ENCODE measurements around the gene QSER1. TPM values are rescaled to one million over a fixed set of nuclear protein-coding genes. Genes with fewer than 3 reads are reported as not detected.

QSER1 gene
- total and polyA plus RNA-seq, 4 donors, result 2.4 to 12.6 (median 7.1) TPM

DNA sequence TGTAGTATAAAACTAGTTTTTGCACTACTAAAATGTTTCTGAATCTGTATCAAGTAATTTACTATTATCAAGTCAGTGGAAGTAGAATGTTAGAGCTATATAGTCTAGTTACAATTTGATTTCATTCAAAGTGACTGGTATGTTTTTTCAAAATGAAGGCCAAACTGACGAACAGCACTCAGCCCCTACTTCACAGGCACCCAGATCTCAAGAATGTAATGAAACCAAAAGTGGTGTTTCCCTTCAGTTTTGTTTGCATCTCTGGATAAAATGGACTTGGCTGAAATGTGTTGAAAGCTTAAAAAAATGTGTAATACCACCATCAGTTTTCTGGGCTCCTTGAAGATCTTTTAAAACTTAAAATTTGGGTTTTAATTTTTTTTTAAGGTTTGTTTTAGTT is 46.4 kb downstream of the QSER1 start:
- Histone ChIP-seq H3K27me3 (ENCODE audit: control insufficient read depth in 4 of 4, insufficient read depth in 4 of 4, low read length in 3 of 4) (no peaks in the 10 kb centered on the region), H3K9ac (ENCODE audit: low read depth in 1 of 2, low read length in 2 of 2) (no peak overlapping the region), H3K36me3 (ENCODE audit: control insufficient read depth in 4 of 4, insufficient read depth in 3 of 4, low read depth in 1 of 4, low read length in 3 of 4) (peaks cover 0 to 3% (median under 1%) of the 10 kb centered on the region in 4 donors), H3K27ac (ENCODE audit: low read depth in 1 of 2, low read length in 2 of 2) (no peak overlapping the region), H3K4me1 (ENCODE audit: control insufficient read depth in 4 of 4, insufficient read depth in 4 of 4, low read length in 3 of 4) (no peaks in the 10 kb centered on the region), H3K4me3 (ENCODE audit: low read depth in 1 of 3, low read length in 3 of 3) (no peak overlapping the region), H3K9me3 (ENCODE audit: control insufficient read depth in 4 of 4, low read length in 3 of 4) (no peaks in the 10 kb centered on the region)
- no peak for TF ChIP-seq RAD21 (IDR thresholded peaks at IDR 0.05)
- no peak for TF ChIP-seq GABPA (IDR thresholded peaks at IDR 0.05 in 1 of 2, conservative IDR thresholded peaks at IDR 0.05 in 1 of 2)
- TF ChIP-seq HNF4G (IDR thresholded peaks at IDR 0.05), result no peak
- TF ChIP-seq ZBTB33 (IDR thresholded peaks at IDR 0.05), result no peak
- no peak for TF ChIP-seq FOXA2 (IDR thresholded peaks at IDR 0.05)
- no peak for TF ChIP-seq SP1 (IDR thresholded peaks at IDR 0.05)
- no peak for TF ChIP-seq EGR1 (IDR thresholded peaks at IDR 0.05; ENCODE audit: low read depth in 2 of 2)
- TF ChIP-seq JUND (IDR thresholded peaks at IDR 0.05), result no peak
- TF ChIP-seq FOXA1 (IDR thresholded peaks at IDR 0.05), result no peak
- TF ChIP-seq TAF1 (conservative IDR thresholded peaks at IDR 0.05), result no peak
- TF ChIP-seq YY1 (IDR thresholded peaks at IDR 0.05), result no peak
- no peak for TF ChIP-seq NR2F2 (IDR thresholded peaks at IDR 0.05)
- no peak for TF ChIP-seq HNF4A (conservative IDR thresholded peaks at IDR 0.05)
- TF ChIP-seq RXRA (IDR thresholded peaks at IDR 0.05), result no peak
- TF ChIP-seq CTCF (IDR thresholded peaks at IDR 0.05; ENCODE audit: low read depth, low read length, missing input control), result no peak
- TF ChIP-seq MAX (IDR thresholded peaks at IDR 0.05), result no peak
- TF ChIP-seq, protein P1, sequence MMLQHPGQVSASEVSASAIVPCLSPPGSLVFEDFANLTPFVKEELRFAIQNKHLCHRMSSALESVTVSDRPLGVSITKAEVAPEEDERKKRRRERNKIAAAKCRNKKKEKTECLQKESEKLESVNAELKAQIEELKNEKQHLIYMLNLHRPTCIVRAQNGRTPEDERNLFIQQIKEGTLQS (IDR thresholded peaks at IDR 0.05), result no peak
- DNase-seq (ENCODE audit: low spot score), result no peak
- 82% methylated on average over 1 of the region's 1 CpG for WGBS

- TF ChIP-seq RXRA (IDR thresholded peaks at IDR 0.05), result no peak
- no peak for TF ChIP-seq SP1 (IDR thresholded peaks at IDR 0.05)
- TF ChIP-seq EGR1 (IDR thresholded peaks at IDR 0.05; ENCODE audit: low read depth in 2 of 2), result no peak
- TF ChIP-seq TAF1 (conservative IDR thresholded peaks at IDR 0.05), result no peak
- no peaks in the 10 kb centered on the region for H3K27me3 ChIP-seq (ENCODE audit: control insufficient read depth in 4 of 4, insufficient read depth in 4 of 4, low read length in 3 of 4)
- no peak overlapping the region for H3K4me3 ChIP-seq (ENCODE audit: low read depth in 1 of 3, low read length in 3 of 3)
- H3K27ac ChIP-seq (ENCODE audit: low read depth in 1 of 2, low read length in 2 of 2), result no peak overlapping the region
- no peaks in the 10 kb centered on the region for H3K4me1 ChIP-seq (ENCODE audit: control insufficient read depth in 4 of 4, insufficient read depth in 4 of 4, low read length in 3 of 4)
- no peak for DNase-seq (ENCODE audit: low spot score)
- no peak overlapping the region for H3K9ac ChIP-seq (ENCODE audit: low read depth in 1 of 2, low read length in 2 of 2)
- no peaks in the 10 kb centered on the region for H3K9me3 ChIP-seq (ENCODE audit: control insufficient read depth in 4 of 4, low read length in 3 of 4)
- H3K36me3 ChIP-seq (ENCODE audit: control insufficient read depth in 4 of 4, insufficient read depth in 3 of 4, low read depth in 1 of 4, low read length in 3 of 4), result no peaks in the 10 kb centered on the region
Observed at GRCh38 chr11:32939866-32940265, 47.3 kb downstream of the QSER1 start.

Measured in liver (tissue), 9 donors.